NCI-H2196 treated with DMSO at 0.1 percent for 48 hours (cell line): ENCODE measurements around the gene TTC9C.
"Not testable (repeated sequence)": the region's sequence is repeated elsewhere in the genome, so short reads cannot be mapped to it uniquely, and the experiment has no call there.

ENCODE experiments used
- DNase-seq: peaks from one replicate; lab custom pipeline; 2025; ENCODE audit not compliant: unreplicated experiment; lab: John Stamatoyannopoulos, UW

TTC9C gene

DNA sequence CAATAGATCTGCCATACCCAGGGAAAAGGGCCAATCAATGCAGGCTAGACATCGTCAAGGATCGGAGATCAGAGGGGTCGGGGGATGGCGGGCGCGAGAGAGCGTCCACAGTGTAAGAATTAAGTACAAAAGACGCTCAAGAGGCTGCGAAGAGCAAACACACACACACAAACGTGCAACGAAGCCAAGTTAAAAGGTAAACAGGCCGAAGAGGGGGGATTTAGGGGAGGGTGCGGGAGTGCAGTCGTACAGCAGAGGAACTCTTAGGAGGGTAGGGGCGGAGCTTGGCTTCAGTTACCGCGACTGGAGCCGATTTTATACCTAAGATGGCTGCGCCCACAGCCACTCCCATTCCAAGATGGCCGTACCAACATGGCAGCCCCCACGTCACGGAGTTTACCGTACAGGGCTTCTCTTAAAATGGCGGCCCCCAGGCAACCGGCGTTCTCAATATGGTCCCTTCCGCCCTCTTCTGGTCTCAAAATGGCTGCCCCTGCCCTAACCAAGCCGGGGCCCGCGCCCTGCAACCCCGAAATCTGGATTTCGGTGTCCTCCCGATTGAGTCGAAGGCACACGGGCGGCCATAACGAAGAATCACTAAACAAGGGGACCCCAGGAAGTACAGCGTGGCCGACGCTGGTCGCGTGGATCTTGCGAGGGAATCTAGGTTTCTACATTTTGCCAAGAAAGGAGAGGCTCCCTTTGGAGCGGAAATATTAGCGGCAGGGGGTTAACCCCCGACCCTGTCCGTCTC, 18.9 kb upstream of the TTC9C start:
- peak; percentile 97 for DNase-seq

DNA sequence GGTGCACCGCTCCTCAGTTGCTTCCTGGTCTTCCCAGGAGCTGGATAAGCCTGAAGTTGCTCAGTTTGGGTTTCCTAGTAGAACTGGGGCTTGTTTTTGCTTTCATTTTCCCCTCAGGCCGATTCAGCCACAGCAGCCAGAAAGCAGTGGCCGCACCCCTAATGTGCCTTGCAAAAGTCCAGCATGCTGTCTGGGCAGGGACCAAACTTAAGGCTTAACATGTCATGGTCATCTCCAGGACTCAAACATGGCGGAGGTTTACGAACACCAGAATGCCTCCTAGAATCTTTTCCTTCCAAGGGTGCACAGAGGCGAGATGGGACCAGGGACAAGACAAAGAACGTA, 18.3 kb upstream of the TTC9C start:
- DNase-seq: peak; percentile 23

DNA sequence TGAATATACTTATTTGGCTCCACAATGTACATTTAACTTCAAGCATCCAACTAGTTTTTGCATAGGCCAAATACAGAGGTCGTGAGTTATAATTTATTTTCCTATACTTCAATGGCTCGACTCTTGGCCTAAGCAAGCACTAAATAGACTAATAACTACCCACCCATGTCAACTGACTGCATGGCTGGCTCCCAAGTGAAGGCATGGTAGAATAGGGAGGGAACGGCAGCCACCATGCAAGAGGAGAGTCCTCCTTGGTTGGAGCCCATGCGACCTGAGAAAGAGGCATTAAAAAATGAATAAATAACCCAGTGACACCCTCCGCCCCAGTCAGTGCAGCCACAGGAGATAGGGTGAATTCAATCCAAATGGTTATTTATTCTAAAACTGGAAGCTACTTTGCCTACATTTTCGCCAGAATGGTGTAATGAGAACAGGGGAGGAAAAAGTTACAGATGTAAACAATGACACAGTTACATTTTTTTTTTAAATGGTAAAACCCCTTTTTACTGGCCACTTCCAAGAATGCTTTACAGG, 15.9 kb upstream of the TTC9C start:
- no peak for DNase-seq

DNA sequence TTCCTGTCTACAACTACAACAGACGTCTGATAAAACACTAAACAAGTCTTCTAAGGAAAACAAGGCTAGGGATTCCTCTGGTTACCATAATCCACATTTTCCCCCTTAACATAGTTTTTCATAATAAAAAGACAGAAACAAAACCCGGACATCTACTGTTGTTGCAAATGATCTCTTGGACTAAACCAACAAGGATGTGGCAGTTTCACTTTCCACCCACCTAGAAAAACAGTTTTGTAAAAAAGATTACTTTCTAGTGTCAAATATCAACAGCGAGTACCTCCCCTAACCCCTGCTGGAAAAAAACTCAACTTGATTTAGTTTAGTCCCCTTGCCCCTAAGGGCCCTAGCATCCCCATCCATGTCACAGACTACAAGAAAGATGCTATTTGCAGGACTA, 15.4 kb upstream of the TTC9C start:
- no peak for DNase-seq

DNA sequence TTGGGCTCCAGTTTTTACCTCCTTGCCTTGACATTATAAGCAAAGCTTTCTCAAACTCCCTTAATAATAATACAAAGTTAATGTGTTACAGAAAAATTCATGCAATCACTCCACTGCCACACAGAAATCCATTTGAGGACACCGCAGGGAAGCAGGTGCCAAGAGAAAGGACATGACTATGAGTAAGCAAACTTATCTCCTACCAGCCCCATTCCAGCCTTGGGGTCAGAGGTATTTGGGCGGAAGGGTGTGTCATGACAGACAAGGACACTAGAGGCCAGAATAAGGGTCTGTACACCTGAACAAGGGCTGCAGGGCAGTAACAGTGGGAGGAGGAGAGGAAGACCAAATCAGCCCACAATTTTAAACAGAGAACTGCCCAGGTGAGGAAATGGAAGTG, 14.9 kb upstream of the TTC9C start:
- no peak for DNase-seq

DNA sequence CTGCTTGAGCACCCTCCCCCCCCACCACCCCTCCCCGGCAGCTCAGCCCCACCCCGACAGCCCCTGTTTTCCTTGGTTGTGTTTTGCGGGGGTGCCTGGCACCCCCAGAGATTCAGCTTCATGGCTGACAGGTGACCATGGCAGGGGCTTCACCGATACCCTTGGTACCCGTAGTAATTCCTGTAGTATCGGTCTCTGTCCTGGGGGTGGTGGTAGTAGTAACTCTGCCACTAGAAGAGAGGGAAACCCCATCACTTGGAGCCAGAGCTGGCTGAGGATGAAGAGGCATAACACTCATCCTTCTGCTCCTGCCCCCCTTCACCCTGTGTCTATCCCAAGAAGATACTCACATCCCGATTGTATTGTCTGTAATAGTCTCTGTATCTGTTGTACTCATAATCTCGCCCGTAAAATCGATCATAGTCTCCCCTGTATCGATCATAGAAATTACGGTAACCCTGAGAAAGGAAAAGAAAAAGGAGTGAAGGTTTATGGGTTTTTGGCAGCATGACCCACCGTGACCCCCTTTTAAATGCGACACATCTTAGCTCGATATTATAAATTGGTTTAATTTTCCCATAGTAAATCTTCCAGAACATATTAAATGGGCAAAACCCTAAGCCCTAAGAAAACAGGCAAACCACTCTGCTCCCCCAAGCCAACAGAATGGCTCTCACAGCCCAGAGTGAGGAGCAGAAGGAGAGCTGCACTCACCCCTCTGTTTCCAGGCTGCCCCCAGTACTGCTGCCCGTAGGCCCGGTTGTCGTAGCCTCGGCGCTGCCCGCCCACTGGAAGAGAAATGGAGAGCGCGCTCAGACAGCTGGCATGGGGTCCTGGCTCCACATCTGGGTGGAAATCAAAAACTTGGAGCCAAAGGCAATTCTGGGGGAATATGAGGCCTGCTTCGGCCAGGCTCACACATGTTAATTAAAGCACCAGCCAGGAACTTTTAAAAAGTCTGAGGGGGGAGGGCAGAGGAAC, 12.8 kb upstream of the TTC9C start:
- DNase-seq: no peak

DNA sequence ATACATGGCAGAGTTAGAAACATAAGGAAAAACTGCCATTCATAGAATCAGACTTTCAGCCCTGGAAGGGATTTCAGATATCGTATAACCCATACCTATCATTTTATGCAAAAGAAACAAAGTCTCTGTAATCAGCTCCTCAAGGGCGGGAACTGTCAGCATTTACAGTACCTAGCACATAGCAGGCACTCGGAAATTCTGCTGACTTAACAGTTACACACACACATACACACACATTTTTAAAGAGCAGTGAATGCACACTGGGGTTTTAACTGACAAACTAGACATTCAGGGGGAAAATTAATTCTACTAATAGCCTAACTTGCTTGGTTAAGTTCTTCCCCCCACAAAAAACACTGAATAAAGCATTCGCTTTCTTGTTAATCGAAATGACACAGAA, 12.1 kb upstream of the TTC9C start:
- no peak for DNase-seq

DNA sequence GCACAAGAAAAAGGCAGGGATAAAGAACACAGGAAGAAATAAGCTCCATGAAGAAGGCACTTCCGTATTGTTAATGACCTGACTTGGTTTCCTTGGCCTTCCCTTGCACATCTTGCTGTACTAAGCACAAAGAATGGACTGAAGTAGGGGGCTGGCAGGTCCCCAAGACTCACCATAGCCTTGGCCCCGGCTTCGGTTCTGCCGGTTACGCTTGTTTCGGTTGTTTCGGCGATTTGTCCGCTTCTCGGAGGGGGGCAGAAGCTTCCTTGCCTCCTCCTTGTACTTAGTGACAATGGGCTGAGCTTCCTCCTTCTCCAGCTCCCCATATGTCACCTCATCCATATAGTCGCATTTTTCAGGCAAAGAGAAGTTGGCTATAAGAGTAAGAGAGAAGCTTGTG, 11.5 kb upstream of the TTC9C start:
- DNase-seq: no peak

DNA sequence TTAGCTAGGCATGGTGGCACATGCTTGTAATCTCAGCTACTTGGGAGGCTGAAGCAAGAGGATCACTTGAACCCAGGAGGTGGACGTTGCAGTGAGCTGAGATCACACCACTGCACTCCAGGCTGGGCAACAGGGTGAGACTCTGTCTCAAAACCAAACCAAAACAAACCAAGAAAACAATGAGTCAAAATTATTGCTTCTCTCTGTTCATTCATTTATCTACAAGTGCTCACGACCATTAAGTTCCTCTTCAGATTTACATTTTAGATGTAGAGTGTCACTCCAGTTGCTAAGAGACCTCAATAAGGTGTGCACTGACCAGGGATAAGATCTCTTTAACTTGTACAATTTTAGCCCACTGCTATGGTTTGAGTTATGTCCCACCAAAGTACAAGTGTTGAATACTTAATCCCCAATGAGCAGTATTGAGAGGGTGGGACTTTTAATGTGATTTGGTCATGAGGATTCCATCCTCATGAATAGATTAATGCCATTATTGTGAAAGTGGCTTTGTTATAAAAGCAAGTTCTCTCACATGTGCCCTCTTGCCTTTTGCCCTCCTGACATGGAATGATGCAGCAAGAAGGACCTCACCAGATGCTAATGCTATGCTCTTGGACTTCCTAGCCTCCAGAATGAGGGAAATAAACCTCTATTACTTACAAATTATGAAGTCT, 8.8 kb upstream of the TTC9C start:
- no peak for DNase-seq

DNA sequence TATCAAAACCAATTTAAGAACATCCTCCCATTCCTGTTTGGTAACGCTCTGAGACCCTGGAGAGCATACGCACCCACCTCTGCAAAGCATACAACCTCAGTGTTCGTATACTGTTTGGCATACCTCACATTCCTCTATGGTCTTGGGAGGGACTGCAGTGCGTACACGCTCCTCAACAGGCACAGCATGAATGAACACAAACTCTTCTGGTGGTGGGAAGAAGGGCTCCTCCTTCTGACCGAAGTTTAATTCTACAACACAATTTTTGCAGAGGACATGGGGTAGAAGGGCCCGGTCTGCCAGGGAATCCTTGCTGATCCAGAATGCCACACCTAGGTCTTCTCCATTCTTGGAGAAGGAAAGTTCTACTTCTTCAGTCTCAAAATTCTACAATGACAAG, 6.3 kb upstream of the TTC9C start:
- DNase-seq: no peak

DNA sequence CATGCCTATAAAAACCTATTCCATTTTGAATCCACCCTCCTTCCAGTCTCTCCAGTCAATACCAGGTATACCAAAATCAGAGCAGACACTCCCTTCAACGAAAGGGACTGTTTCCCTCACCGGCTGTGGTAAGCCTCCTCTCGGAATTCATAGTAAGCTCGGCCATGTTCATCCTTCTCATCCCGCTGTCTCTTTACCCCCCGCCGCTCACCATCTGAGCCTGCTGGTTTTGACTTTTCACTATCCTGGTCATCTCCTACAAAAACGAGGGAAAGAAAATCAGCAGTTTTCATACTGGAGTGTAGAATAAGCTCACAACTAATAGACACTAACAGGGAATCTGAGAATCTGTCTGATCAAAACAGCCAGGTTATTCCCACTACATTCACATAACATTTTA, 4.1 kb upstream of the TTC9C start:
- no peak for DNase-seq

DNA sequence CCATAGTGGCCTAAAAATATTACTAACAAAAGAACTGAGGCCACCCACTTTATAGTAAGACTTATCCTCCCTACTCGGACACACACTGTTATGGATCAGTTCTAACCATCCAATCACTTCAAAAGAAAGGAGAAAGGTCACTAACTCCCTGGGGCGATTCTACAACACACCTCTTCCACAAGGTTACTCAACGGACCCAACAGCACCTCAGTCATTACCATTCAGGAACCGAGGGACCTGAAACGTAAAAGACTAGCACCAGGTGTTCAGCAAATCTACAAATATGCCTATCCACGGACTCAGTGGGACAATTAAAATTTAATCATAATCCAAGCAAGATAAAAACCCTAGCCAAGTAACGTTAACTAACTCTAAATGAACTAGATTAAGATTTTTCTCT, 2.6 kb upstream of the TTC9C start:
- no peak for DNase-seq

DNA sequence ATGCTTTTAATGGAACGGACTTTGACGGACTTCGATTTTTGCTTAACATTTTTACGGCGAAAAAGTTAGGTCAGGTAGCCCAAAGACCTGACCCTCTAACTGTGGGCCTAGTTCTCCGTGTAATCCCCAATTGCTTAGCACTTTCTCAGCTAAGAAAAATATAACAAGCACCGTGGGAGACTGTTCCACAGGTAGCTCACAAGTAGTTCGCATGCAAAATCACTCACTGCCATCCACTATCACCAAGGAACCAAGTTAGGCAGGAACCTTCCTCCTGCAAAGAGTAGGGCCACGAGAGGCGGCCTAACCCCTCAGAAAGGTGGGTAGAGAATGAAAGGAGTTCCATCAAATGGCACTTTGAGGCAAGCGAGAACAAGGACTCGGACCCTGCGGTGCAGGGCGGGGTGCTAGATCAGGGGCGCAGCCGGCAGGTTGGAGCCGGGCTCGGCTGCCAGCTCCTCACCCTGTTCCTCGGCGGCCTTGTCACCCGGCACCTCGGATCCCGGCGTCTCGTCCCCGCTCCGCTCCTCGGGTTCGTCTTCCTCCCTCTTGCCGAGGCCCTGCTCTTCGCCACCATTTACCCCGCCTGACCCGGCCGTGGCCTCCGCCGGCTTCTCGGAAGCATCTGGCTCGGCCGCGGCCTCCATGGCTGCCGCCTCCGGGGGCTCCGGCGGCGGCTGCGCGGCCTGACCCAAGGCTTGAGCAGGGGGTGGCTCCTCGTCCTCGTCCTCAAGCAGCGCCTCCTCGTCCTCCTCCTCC, 2.0 kb upstream of the TTC9C start:
- no peak for DNase-seq

DNA sequence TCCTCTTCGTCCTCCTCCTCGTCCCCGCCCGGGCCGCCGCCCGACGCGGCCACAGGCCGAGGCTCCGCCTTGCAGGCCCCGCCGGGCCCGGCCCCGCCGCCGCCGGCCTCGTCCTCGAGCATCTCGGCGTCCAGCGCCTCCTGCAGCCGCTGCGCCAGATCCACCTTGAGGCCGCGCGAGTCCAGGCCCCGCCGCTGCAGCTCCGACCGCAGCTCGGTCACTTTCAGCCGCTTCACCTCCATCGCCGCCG, 1.4 kb upstream of the TTC9C start:
- DNase-seq: no peak

DNA sequence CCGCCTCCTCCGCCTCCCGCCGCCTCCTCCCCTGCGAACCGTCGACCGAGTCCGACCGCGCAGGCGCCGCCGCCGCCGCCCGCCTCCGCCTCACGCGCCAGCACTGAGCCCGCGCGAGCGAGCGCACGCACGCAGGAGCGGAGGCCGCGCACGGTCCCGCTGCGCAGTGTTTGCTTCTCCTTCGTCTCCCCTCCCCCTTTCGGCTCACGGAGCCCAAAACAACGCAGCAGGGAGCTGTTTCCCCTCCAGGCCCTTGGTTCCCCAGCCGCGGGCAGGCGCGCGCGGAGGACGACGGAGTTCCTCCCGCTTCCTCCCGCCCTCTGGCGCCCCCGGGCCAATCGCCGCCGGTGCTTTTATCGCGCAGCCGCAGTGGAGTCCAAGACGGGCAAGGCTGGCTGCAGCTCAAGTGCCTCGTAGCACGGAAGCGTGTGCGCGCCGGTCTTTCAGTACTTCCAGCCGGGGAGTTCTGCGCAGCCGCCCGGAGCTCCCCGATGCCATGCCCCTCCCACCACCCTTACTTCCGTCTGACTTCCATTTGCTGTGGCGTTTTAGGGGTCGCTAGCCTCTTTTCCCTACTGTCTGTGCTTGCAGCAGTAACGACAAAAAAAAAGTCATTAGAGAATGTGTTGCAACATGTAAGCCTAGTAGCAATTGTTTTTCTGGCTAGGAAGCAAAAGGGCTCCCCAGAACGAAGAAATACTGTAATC, 968 bp upstream of the TTC9C start, which contains the start of gene HNRNPUL2:
HNRNPUL2 (minus strand) TSS at position 293 of the 707 bp plus-strand sequence. CDS start 301 bp downstream, outside the sequence.
- DNase-seq: peak; percentile 98

DNA sequence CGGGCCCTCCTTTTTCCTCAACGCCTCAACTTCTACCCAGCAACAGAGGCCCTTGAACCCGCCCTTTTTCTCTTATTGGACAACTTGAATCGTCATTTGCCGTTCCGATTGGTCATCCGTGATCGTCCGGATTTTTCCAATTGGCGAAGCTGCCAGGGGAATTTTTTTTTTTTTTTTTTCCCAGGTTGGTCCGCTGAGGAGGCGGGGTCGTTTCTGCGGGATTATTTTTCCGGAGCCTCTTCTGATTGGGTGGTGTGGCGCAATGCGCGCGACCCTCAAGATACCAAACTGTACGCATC, 465 bp upstream of the TTC9C start:
- peak; percentile 98 for DNase-seq

DNA sequence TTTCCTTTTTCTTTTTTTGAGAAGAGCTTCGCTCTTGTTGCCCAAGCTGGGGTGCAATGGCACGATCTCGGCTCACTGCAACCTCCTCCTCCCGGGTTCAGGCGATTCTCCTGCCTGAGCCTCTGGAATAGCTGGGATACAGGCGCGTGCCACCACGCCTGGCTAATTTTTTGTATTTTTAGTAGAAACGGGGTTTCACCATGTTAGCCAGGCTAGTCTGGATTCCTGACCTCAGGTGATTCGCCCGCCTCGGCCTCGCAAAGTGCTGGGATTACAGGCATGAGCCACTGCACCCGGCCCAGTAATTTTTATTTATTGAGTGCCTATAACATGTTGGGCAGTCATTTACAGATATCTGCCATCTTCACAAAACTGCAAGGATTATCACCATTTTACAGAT, 1.8 kb downstream of the TTC9C start:
- DNase-seq: not testable (repeated sequence)

DNA sequence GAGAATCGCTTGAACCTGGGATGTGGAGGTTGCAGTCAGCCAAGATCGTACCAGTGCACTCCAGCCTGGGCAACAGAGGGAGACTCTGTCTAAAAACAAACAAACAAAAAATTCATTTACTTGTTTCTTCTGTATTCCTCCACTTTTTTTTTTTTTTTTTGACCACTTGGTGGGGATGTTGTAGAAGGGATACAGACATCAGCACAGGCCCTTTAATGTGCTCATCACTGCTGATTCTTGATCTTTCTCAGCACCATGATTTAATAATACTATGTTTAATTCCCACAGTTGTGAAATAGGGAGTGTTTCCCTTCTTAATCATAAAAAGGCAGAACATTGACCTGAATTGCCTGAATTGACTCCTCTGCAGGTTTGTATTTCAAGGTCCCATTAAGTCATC, 4.5 kb downstream of the TTC9C start:
- DNase-seq: no peak

DNA sequence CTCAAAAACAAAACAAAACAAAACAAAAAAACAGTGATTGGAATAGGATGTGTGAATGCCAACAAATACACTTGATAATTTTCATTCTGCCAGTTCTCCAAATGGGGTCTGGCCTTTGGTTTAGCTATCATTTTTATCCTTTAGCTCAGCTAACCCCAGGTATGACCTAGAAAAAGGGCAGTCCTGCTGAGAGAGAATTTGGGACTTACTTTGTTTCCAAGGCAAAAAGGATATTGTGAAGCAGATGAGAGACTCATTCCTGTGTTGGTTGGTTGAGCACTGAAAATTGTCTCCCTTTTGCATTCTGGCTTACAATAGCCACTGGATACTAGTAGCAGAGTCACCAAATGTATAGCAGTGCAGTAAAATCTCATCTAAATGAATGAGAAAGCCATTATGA, 8.9 kb downstream of the TTC9C start:
- no peak for DNase-seq

DNA sequence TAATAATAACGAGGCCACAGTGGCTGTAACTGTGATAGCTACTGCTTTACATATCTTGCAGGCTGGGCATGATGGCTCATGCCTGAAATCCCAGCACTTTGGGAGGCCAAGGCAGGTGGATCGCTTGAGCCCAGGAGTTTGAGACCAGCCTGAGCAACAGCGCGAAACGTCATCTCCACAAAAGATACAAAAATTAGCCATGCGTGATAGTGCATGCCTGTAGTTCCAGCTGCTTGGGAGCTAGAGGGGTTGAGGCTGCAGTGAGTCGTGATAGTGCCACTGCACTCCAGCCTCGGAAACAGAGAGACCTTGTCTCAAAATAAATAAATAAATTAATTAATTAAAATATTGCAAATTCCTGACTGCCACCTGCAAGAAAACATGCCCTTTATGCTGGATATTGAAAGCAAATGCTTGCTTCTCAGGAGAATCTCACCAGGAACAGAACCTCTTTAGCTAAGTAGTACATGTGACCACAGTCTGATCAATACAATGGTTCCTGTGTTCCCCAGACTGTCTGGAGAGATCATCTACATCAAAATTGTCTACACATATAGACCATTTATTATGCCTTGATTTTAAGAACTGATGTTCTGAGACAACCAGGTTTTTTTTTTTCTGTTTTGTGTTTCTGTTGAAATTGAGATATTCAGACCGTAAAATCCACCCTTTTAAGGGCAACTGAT, 19.3 kb downstream of the TTC9C start:
- DNase-seq: no peak
